NCI-H146 (cell line): ENCODE data around the gene GKN2.
A peak's percentile ranks its signal among the peaks of the same experiment; 100 is the strongest.
"Not testable (repeated sequence)": the region's sequence is repeated elsewhere in the genome, so short reads cannot be mapped to it uniquely, and the experiment has no call there.

Experiments used
- DNase-seq: peaks from one replicate; lab custom pipeline; 2025; lab: John Stamatoyannopoulos, UW

GKN2 gene

GRCh38 chr2:68959001-68959400 is 6.3 kb upstream of the GKN2 start:
- DNase-seq, result no peak

- DNase-seq, result not testable (repeated sequence)
Observed at GRCh38 chr2:68955432-68955831, 2.7 kb upstream of the GKN2 start.

GRCh38 chr2:68951899-68952298 is 794 bp downstream of the GKN2 start:
- DNase-seq, result no peak

- no peak for DNase-seq
Observed at GRCh38 chr2:68948710-68949109, 4.0 kb downstream of the GKN2 start.

- peak; percentile 23 for DNase-seq
Observed at GRCh38 chr2:68946117-68946516, 6.6 kb downstream of the GKN2 start.

GRCh38 chr2:68943581-68944568 is 8.8 kb downstream of the GKN2 start:
- DNase-seq, result peak; percentile 73

- no peak for DNase-seq
Observed at GRCh38 chr2:68942827-68943226, 9.9 kb downstream of the GKN2 start.

GRCh38 chr2:68940369-68940768 is 12.3 kb downstream of the GKN2 start:
- DNase-seq, result no peak

GRCh38 chr2:68939962-68940361 is 12.7 kb downstream of the GKN2 start:
- no peak for DNase-seq

GRCh38 chr2:68938938-68939337 is 13.8 kb downstream of the GKN2 start:
- DNase-seq, result no peak

- DNase-seq, result no peak
Observed at GRCh38 chr2:68937346-68938055, 15.2 kb downstream of the GKN2 start.

GRCh38 chr2:68936889-68937288 is 15.8 kb downstream of the GKN2 start:
- DNase-seq, result no peak

- no peak for DNase-seq
Observed at GRCh38 chr2:68936427-68936826, 16.3 kb downstream of the GKN2 start.

- DNase-seq, result no peak
Observed at GRCh38 chr2:68935471-68935870, 17.2 kb downstream of the GKN2 start.

- no peak for DNase-seq
Observed at GRCh38 chr2:68934021-68934420, 18.7 kb downstream of the GKN2 start.

- no peak for DNase-seq
Observed at GRCh38 chr2:68932402-68932801, 20.3 kb downstream of the GKN2 start.

- DNase-seq, result no peak
Observed at GRCh38 chr2:68931799-68932198, 20.9 kb downstream of the GKN2 start.

- DNase-seq, result no peak
Observed at GRCh38 chr2:68931149-68931711, 21.5 kb downstream of the GKN2 start.

GRCh38 chr2:68926796-68927195 is 25.9 kb downstream of the GKN2 start:
- no peak for DNase-seq

GRCh38 chr2:68925295-68925896 is 27.3 kb downstream of the GKN2 start:
- DNase-seq, result peak; percentile 31

- no peak for DNase-seq
Observed at GRCh38 chr2:68921646-68922045, 31.0 kb downstream of the GKN2 start.

- no peak for DNase-seq
Observed at GRCh38 chr2:68920481-68921170, 32.1 kb downstream of the GKN2 start.
